ENCODE measurements around the gene INTS3. TPM values are rescaled to one million over a fixed set of nuclear protein-coding genes. Genes with fewer than 3 reads are reported as not detected.
"Not testable (repeated sequence)": the region's sequence is repeated elsewhere in the genome, so short reads cannot be mapped to it uniquely, and the experiment has no call there.

Gene INTS3
- total RNA-seq, 1 donor from 2014 or later: 56.7 TPM

DNA sequence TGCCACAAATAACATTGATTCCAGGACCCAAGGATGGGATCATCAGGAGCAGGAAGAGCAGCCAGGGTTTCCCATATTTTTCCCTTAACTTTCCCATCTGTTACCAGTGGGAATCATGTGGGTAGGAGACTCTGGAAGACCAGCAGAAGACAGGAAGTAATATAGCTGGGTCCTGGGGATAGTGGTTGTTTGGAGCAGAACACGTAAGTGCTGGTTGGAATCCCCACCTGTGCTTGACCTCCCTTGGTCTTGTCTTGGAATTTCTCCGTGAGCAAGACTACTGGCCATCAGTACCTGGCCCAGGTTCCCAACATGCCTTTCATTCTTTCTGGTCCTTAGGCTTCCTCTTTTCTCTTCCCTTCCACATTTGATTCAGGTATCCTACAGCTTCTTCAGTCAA is 26.4 kb downstream of the INTS3 start:
- Mint-ChIP-seq H3K4me3 (ENCODE audit: unreplicated experiment) (no peak overlapping the region), H3K27me3 (ENCODE audit: unreplicated experiment) (peaks cover 2% of the 10 kb centered on the region), H3K4me1 (ENCODE audit: low read depth, unreplicated experiment) (no peaks in the 10 kb centered on the region), H3K27ac (ENCODE audit: unreplicated experiment) (no peak overlapping the region), H3K9me3 (ENCODE audit: unreplicated experiment) (no peaks in the 10 kb centered on the region), H3K36me3 (ENCODE audit: unreplicated experiment) (peaks cover 13% of the 10 kb centered on the region)
- TF ChIP-seq, protein P1, sequence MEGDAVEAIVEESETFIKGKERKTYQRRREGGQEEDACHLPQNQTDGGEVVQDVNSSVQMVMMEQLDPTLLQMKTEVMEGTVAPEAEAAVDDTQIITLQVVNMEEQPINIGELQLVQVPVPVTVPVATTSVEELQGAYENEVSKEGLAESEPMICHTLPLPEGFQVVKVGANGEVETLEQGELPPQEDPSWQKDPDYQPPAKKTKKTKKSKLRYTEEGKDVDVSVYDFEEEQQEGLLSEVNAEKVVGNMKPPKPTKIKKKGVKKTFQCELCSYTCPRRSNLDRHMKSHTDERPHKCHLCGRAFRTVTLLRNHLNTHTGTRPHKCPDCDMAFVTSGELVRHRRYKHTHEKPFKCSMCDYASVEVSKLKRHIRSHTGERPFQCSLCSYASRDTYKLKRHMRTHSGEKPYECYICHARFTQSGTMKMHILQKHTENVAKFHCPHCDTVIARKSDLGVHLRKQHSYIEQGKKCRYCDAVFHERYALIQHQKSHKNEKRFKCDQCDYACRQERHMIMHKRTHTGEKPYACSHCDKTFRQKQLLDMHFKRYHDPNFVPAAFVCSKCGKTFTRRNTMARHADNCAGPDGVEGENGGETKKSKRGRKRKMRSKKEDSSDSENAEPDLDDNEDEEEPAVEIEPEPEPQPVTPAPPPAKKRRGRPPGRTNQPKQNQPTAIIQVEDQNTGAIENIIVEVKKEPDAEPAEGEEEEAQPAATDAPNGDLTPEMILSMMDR (IDR thresholded peaks at IDR 0.05; ENCODE audit: partially characterized antibody, unreplicated experiment): no peak
- DNase-seq: no peak

- Mint-ChIP-seq H3K4me3 (ENCODE audit: unreplicated experiment) (no peak overlapping the region), H3K9me3 (ENCODE audit: unreplicated experiment) (no peaks in the 10 kb centered on the region), H3K27me3 (ENCODE audit: unreplicated experiment) (peaks cover 5% of the 10 kb centered on the region), H3K4me1 (ENCODE audit: low read depth, unreplicated experiment) (no peaks in the 10 kb centered on the region), H3K27ac (ENCODE audit: unreplicated experiment) (no peak overlapping the region), H3K36me3 (ENCODE audit: unreplicated experiment) (peaks cover 10% of the 10 kb centered on the region)
- TF ChIP-seq, protein P1 (IDR thresholded peaks at IDR 0.05; ENCODE audit: partially characterized antibody, unreplicated experiment): no peak
- DNase-seq: no peak
These were observed 32.6 kb downstream of the INTS3 start for GRCh38 chr1:153760440-153760839.

DNA sequence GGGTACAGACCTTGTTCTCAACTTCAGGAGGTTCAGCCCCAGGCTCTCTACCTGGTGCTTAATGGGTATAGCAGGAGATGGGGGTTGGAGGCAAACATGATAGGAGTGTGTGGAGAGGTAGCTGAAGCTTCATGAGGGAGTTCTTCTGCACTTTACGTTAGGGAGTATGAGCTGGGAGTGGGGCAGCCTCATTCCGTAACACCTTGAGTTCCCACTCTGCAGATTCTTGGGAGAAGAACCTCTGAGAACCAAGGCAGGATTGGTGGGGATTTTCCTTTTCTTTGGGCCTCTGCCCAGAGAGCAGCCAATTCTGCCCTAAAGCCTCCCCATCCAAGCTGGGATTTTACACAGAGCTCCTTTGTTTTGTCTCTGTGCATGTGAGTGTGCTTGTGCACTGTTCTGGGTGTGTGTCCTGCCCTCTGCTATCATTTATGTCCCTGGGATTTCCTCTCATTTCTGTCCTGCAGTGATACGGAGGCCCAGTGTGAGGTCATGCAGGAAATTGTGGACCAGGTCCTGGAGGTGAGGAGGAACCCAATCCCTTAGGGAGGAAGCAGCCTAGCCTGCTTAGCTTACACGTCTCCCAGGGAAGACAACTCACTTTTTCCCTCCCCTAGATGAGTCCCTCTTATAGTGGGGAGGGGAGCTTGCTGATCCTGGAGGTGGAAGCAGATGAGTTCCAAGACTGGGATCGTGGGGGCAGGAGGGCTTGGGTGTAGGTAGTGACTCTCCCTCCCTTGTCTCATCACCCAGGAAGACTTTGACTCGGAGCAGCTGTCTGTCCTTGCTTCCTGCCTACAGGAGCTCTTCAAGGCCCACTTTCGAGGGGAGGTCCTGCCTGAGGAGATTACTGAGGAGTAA is 35.7 kb downstream of the INTS3 start:
- no peak overlapping the region for H3K4me3 Mint-ChIP-seq (ENCODE audit: unreplicated experiment)
- peaks cover 5% of the 10 kb centered on the region for H3K36me3 Mint-ChIP-seq (ENCODE audit: unreplicated experiment)
- peaks cover 3% of the 10 kb centered on the region for H3K27me3 Mint-ChIP-seq (ENCODE audit: unreplicated experiment)
- no peaks in the 10 kb centered on the region for H3K4me1 Mint-ChIP-seq (ENCODE audit: low read depth, unreplicated experiment)
- H3K9me3 Mint-ChIP-seq (ENCODE audit: unreplicated experiment): no peaks in the 10 kb centered on the region
- no peak for DNase-seq
- H3K27ac Mint-ChIP-seq (ENCODE audit: unreplicated experiment): no peak overlapping the region
- TF ChIP-seq, protein P1 (IDR thresholded peaks at IDR 0.05; ENCODE audit: partially characterized antibody, unreplicated experiment): no peak

DNA sequence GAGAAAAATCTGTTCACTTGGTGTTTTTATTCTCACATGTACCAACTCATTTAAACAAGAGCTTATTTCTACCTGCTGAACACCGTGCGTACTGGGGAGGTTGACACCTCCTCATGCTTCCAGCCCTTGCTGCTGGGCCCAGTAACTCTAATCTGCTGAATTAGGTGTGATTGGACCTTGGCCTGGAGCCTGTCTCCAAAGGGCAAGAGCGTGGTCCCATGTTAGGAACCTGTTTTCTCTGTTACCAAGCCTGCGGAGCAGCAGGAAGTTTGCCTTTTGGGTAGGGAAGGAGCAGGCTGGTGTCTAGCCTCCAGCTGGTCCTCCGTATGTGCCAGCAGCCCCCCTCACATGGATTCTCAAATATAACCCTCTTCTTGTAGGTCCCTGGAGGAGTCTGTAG is 36.5 kb downstream of the INTS3 start:
- H3K4me3 Mint-ChIP-seq (ENCODE audit: unreplicated experiment): no peak overlapping the region
- H3K36me3 Mint-ChIP-seq (ENCODE audit: unreplicated experiment): peaks cover 5% of the 10 kb centered on the region
- no peaks in the 10 kb centered on the region for H3K4me1 Mint-ChIP-seq (ENCODE audit: low read depth, unreplicated experiment)
- no peaks in the 10 kb centered on the region for H3K9me3 Mint-ChIP-seq (ENCODE audit: unreplicated experiment)
- DNase-seq: no peak
- TF ChIP-seq, protein P1 (IDR thresholded peaks at IDR 0.05; ENCODE audit: partially characterized antibody, unreplicated experiment): no peak
- H3K27me3 Mint-ChIP-seq (ENCODE audit: unreplicated experiment): peaks cover 3% of the 10 kb centered on the region
- no peak overlapping the region for H3K27ac Mint-ChIP-seq (ENCODE audit: unreplicated experiment)

- not testable (repeated sequence) for H3K9me3 Mint-ChIP-seq (ENCODE audit: unreplicated experiment); H3K27ac Mint-ChIP-seq (ENCODE audit: unreplicated experiment); DNase-seq; H3K36me3 Mint-ChIP-seq (ENCODE audit: unreplicated experiment); H3K4me3 Mint-ChIP-seq (ENCODE audit: unreplicated experiment); H3K27me3 Mint-ChIP-seq (ENCODE audit: unreplicated experiment)
- peaks cover 13% of the 10 kb centered on the region for H3K4me1 Mint-ChIP-seq (ENCODE audit: low read depth, unreplicated experiment)
These were observed 38.8 kb downstream of the INTS3 start for GRCh38 chr1:153766663-153767062.
